ENCODE results near the gene HACD4.
"Not testable (repeated sequence)": the region's sequence is repeated elsewhere in the genome, so short reads cannot be mapped to it uniquely, and the experiment has no call there.

The HACD4 gene

DNA sequence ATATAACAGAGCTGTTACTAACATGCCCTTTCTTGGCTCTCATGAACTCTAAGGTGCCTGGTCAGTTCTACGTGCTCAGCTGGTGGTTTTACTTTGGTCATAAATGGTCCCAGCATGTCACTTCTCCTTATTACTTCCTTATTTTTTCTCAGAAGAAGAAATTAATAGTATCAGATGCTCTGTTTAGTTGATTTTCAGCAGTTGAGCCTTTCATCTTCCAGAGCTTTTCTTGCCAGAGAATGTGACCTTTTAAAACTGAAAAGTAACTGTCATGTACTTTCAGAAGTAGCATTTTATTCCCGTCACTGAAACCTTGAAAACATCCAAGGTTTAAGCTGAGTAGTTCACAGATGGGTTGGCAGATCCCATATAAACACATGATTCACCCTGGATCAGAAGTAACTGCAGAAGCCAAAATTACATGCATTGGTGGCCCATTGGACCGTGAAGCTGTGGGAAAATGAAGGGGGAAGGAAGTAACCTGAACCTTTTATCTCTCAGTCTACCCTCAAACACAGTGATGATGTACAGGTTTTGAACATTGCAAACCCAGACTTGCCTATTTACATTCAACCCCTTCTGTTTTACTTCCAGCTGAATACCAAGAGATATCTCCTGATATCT lies 50.5 kb downstream of the HACD4 start:
- Histone ChIP-seq H3K27ac (ENCODE audit: poor library complexity, severe bottlenecking) (no peak overlapping the region), H3K4me1 (ENCODE audit: insufficient read depth, poor library complexity, severe bottlenecking) (peaks cover 4% of the 10 kb centered on the region), H3K4me3 (ENCODE audit: severe bottlenecking) (no peak overlapping the region), H3K27me3 (ENCODE audit: insufficient read depth, poor library complexity, severe bottlenecking) (no peaks in the 10 kb centered on the region), H3K9me3 (ENCODE audit: severe bottlenecking) (no peaks in the 10 kb centered on the region), H3K36me3 (ENCODE audit: low read depth) (peaks cover 16% of the 10 kb centered on the region; the same call in 1 of the 2 replicates)
- DNase-seq (ENCODE audit: low spot score), result no peak
- peak; percentile 51; the same call in 2 of the 3 replicates for ATAC-seq (ENCODE audit: low read depth)
- TF ChIP-seq, protein P1, sequence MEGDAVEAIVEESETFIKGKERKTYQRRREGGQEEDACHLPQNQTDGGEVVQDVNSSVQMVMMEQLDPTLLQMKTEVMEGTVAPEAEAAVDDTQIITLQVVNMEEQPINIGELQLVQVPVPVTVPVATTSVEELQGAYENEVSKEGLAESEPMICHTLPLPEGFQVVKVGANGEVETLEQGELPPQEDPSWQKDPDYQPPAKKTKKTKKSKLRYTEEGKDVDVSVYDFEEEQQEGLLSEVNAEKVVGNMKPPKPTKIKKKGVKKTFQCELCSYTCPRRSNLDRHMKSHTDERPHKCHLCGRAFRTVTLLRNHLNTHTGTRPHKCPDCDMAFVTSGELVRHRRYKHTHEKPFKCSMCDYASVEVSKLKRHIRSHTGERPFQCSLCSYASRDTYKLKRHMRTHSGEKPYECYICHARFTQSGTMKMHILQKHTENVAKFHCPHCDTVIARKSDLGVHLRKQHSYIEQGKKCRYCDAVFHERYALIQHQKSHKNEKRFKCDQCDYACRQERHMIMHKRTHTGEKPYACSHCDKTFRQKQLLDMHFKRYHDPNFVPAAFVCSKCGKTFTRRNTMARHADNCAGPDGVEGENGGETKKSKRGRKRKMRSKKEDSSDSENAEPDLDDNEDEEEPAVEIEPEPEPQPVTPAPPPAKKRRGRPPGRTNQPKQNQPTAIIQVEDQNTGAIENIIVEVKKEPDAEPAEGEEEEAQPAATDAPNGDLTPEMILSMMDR (IDR thresholded peaks at IDR 0.05; ENCODE audit: poor library complexity, severe bottlenecking), result no peak

DNA sequence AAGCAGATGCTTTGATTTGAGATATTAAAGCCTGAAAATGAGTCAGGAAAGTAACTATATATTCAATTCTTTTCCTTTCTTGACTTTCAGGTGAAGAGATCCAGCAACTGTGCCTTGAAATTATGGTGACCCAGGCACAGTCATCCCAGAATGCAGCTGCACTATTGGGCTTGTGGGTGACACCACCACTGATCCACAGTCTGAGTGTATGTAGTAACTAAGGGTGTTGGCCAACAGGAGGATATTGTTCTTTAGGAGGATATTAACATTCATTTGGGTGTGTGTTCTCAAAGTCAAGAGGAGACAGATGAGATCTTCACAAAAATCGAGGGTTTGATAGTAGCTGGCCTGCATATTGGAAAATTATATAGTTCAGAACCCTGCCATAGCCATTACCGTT lies 53.2 kb downstream of the HACD4 start:
- no peak for ATAC-seq (ENCODE audit: low read depth)
- no peak overlapping the region for H3K4me3 ChIP-seq (ENCODE audit: severe bottlenecking)
- peaks cover 16% of the 10 kb centered on the region; the same call in 1 of the 2 replicates for H3K36me3 ChIP-seq (ENCODE audit: low read depth)

DNA sequence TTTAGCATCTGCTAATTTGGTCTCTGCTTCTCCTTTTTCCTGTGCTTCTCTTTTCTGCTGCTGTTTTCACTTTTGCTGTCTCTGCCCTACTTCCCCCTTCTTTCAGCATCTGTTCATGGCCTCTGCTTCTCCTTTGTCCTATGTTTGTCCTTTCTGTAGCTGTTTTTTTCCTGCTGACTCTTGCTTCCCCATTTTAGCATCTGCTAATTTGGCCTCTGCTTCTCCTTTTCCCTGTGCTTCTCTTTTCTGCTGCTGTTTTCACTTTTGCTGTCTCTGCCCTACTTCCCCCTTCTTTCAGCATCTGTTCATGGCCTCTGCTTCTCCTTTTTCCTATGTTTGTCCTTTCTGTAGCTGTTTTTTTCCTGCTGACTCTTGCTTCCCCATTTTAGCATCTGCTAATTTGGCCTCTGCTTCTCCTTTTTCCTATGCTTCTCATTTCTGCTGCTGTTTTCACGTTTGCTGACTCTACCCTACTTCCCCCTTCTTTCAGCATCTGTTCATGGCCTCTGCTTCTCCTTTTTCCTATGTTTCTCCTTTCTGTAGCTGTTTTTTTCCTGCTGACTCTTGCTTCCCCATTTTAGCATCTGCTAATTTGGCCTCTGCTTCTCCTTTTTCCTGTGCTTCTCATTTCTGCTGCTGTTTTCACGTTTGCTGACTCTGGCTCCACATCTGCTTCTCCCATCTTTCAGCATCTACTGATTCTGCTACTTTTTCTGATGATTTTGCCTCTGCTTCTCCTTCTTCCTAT lies 57.1 kb downstream of the HACD4 start:
- ATAC-seq (ENCODE audit: low read depth); H3K4me3 ChIP-seq (ENCODE audit: severe bottlenecking); H3K9me3 ChIP-seq (ENCODE audit: severe bottlenecking): not testable (repeated sequence)

More for the DNA sequence above, 53.2 kb downstream of the HACD4 start:
- TF ChIP-seq, protein P1 (IDR thresholded peaks at IDR 0.05; ENCODE audit: poor library complexity, severe bottlenecking), result no peak
- no peak for DNase-seq (ENCODE audit: low spot score)
- Histone ChIP-seq H3K4me1 (ENCODE audit: insufficient read depth, poor library complexity, severe bottlenecking) (peaks cover 4% of the 10 kb centered on the region), H3K27me3 (ENCODE audit: insufficient read depth, poor library complexity, severe bottlenecking) (no peaks in the 10 kb centered on the region), H3K27ac (ENCODE audit: poor library complexity, severe bottlenecking) (no peak overlapping the region), H3K9me3 (ENCODE audit: severe bottlenecking) (no peaks in the 10 kb centered on the region)

DNA sequence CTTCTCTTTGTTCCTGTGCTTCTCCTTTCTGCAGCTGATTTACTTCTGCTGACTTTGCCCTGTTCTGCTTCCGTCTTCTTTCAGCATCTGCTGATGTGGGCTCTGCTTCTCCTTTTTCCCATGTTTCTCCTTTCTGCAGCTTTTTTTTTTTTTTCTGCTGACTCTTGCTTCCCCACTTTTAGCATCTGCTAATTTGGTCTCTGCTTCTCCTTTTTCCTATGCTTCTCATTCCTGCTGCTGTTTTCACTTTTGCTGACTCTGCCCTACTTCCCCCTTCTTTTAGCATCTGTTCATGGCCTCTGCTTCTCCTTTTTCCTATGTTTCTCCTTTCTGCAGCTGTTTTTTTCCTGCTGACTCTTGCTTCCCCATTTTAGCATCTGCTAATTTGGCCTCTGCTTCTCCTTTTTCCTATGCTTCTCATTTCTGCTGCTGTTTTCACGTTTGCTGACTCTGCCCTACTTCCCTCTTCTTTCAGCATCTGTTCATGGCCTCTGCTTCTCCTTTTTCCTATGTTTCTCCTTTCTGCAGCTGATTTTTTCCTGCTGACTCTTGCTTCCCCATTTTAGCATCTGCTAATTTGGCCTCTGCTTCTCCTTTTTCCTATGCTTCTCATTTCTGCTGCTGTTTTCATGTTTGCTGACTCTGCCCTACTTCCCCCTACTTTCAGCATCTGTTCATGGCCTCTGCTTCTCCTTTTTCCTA lies 58.0 kb downstream of the HACD4 start:
- not testable (repeated sequence) for H3K27ac ChIP-seq (ENCODE audit: poor library complexity, severe bottlenecking)

More for the DNA sequence above, 57.1 kb downstream of the HACD4 start:
- DNase-seq (ENCODE audit: low spot score); H3K27me3 ChIP-seq (ENCODE audit: insufficient read depth, poor library complexity, severe bottlenecking); H3K36me3 ChIP-seq (ENCODE audit: low read depth); H3K27ac ChIP-seq (ENCODE audit: poor library complexity, severe bottlenecking); H3K4me1 ChIP-seq (ENCODE audit: insufficient read depth, poor library complexity, severe bottlenecking): not testable (repeated sequence)

DNA sequence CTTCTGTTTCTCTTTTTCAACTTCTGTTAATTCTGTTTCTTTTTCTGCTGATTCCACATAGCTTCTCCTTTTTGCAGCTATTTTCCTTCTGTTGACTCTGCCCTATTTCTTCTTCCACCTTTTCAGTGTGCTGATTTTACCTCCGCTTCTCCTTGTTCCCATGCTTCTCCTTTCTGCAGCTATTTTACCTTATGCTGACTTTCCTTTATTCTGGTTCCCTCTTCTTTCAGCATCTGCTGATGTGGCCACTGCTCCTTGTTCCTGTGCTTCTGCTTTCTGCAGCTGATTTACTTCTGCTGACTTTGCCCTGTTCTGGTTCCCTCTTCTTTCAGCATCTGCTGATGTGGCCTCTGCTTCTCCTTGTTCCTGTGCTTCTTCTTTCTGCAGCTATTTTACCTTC lies 58.8 kb downstream of the HACD4 start:
- Histone ChIP-seq H3K4me1 (ENCODE audit: insufficient read depth, poor library complexity, severe bottlenecking) (no peaks in the 10 kb centered on the region), H3K36me3 (ENCODE audit: low read depth) (peaks cover 5% of the 10 kb centered on the region; the same call in 1 of the 2 replicates), H3K9me3 (ENCODE audit: severe bottlenecking) (no peaks in the 10 kb centered on the region), H3K27ac (ENCODE audit: poor library complexity, severe bottlenecking) (no peak overlapping the region), H3K27me3 (ENCODE audit: insufficient read depth, poor library complexity, severe bottlenecking) (no peaks in the 10 kb centered on the region), H3K4me3 (ENCODE audit: severe bottlenecking) (no peak overlapping the region)
- DNase-seq (ENCODE audit: low spot score) (no peak), ATAC-seq (ENCODE audit: low read depth) (no peak)
- TF ChIP-seq, protein P1 (IDR thresholded peaks at IDR 0.05; ENCODE audit: poor library complexity, severe bottlenecking), result no peak

More for the DNA sequence above, 58.0 kb downstream of the HACD4 start:
- not testable (repeated sequence) for H3K4me1 ChIP-seq (ENCODE audit: insufficient read depth, poor library complexity, severe bottlenecking); H3K9me3 ChIP-seq (ENCODE audit: severe bottlenecking); ATAC-seq (ENCODE audit: low read depth); H3K36me3 ChIP-seq (ENCODE audit: low read depth); H3K27me3 ChIP-seq (ENCODE audit: insufficient read depth, poor library complexity, severe bottlenecking); H3K4me3 ChIP-seq (ENCODE audit: severe bottlenecking); DNase-seq (ENCODE audit: low spot score)

Data from RWPE2 (cell line).